Spinal cord (tissue), 10 donors: ENCODE results near the gene TMC2. TPM values are rescaled to one million over a fixed set of nuclear protein-coding genes. Genes with fewer than 3 reads are reported as not detected.
"Not testable (repeated sequence)": the region's sequence is repeated elsewhere in the genome, so short reads cannot be mapped to it uniquely, and the experiment has no call there.

Experiments
- DNase-seq, 6 donors: peaks; one replicate each; pipeline versions ENCODE4 v3.0.0 to v3.0.0-alpha.2; 2013 to 2015; ENCODE audit warnings: low spot score in 6 of 6, low read depth in 4 of 6
- H3K27ac ChIP-seq: one replicate; pipeline ENCODE4 v1.5.1; 2013; ENCODE audit warnings: low read depth, low read length, control low read depth
- H3K27me3 ChIP-seq: one replicate; pipeline ENCODE4 v1.6.1; 2013; ENCODE audit warnings: low read length; ENCODE audit not compliant: control insufficient read depth, insufficient read depth
- H3K36me3 ChIP-seq: one replicate; pipeline ENCODE4 v1.6.1; 2013; ENCODE audit warnings: low read length; ENCODE audit not compliant: control insufficient read depth, insufficient read depth
- H3K4me1 ChIP-seq: one replicate; pipeline ENCODE4 v1.6.1; 2013; ENCODE audit warnings: low read length; ENCODE audit not compliant: control insufficient read depth, insufficient read depth
- H3K4me3 ChIP-seq: one replicate; pipeline ENCODE4 v1.5.1; 2013; ENCODE audit warnings: low read depth, low read length, control low read depth
- H3K9me3 ChIP-seq: one replicate; pipeline ENCODE4 v1.6.1; 2013; ENCODE audit warnings: low read length; ENCODE audit not compliant: control insufficient read depth, insufficient read depth
- WGBS: methylation state at CpG from one replicate; pipeline ENCODE4 v1.1.5; 2013; ENCODE audit warnings: missing lambda C conversion rate; ENCODE audit not compliant: insufficient coverage; 5-methylcytosine and 5-hydroxymethylcytosine counted together
- polyA plus RNA-seq, 2 donors: library from polyadenylated mRNA; unstranded; fragments of 120-200 nt; gene quantifications; one replicate each; pipeline ENCODE4 v1.2.1, GENCODE V29; 2013; ENCODE audit not compliant: insufficient read length in 2 of 2
- total RNA-seq, 2 donors: library from RNA; depleted of rRNA in 1 of 2; stranded (reverse); fragments of 120-200 nt in 1 of 2; fragments of >200 nt in 1 of 2; gene quantifications; one replicate each; pipeline versions ENCODE4 v1.2.3 to v1.2.4, GENCODE V29; 2013 to 2014
- donor health status: healthy.

Gene TMC2
- total and polyA plus RNA-seq, 4 donors = 0.94 to 6.3 (median 2.3) TPM

DNA sequence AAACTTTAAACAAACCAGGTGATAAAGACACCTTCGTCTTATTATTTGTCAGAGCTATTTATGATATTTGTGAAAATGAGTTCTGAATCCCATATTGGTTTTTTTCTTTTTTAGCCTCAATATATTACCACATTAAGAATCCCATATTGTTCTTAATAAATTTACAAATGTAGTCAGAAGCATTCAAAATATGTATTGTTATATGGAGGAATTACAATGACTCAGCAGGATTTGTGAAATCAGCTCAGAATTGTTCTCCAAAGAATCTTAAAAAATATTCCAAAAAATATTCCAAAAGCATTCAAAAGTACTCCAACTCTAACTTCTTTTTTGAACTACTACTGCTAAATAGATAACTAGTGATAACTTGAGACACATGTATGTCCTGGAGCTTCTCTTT lies 21.2 kb upstream of the TMC2 start:
- H3K27ac ChIP-seq = no peak overlapping the region
- H3K36me3 ChIP-seq = no peaks in the 10 kb centered on the region

DNA sequence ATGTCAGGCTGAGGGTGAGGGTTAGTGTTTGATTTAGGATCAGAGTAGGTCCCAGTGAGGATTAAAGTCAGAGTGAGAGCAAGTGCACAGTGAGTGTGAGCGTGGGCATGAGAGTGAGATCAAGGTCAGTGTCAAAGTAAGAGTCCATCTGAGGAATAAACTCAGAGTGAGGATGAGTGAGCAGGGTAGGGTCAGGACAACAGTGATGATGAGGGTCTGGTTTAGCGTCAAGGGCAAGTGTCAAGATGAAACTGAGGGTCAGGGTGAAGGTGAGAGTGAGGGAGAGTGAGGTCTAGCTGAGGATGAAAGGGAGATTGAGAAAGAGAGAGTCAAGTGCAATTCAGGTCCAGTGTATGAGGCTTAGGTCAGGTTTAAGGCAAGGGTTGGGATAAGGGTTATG lies 20.0 kb upstream of the TMC2 start:
- Histone ChIP-seq H3K4me3 (no peak overlapping the region), H3K36me3 (no peaks in the 10 kb centered on the region), H3K27me3 (peaks cover 2% of the 10 kb centered on the region), H3K27ac (no peak overlapping the region), H3K9me3 (no peaks in the 10 kb centered on the region), H3K4me1 (no peaks in the 10 kb centered on the region)
- no peak for DNase-seq
- 65% methylated on average over 2 of the region's 2 CpGs for WGBS

More for the DNA sequence above, 21.2 kb upstream of the TMC2 start:
- H3K4me1 ChIP-seq = no peaks in the 10 kb centered on the region
- H3K27me3 ChIP-seq = peaks cover 2% of the 10 kb centered on the region
- H3K4me3 ChIP-seq = no peak overlapping the region
- WGBS = no CpG with 5 or more reads among the region's 1 CpG
- DNase-seq = no peak
- H3K9me3 ChIP-seq = no peaks in the 10 kb centered on the region

DNA sequence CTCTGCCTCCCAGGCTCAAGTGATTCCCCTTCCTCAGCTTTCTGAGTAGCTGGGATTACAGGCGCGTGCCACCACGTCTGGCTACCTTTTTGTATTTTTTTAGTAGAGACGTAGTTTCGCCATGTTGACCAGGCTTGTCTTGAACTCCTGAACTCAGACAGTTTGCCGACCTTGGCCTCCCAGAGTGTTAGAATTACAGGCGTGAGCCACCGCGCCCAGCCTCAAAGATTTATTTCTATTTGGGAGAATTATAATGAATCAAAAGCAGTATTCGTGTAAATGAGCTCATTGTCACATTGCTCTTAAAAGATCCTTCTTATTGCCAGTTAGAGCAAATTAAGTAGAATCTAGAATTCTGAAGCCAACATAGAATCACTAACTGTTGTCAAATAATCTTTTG lies 18.3 kb upstream of the TMC2 start:
- Histone ChIP-seq H3K36me3 (no peaks in the 10 kb centered on the region), H3K27me3 (peaks cover 2% of the 10 kb centered on the region), H3K9me3 (no peaks in the 10 kb centered on the region), H3K27ac (no peak overlapping the region), H3K4me1 (no peaks in the 10 kb centered on the region), H3K4me3 (no peak overlapping the region)
- WGBS = 77% methylated on average over 6 of the region's 10 CpGs
- DNase-seq = no peak

DNA sequence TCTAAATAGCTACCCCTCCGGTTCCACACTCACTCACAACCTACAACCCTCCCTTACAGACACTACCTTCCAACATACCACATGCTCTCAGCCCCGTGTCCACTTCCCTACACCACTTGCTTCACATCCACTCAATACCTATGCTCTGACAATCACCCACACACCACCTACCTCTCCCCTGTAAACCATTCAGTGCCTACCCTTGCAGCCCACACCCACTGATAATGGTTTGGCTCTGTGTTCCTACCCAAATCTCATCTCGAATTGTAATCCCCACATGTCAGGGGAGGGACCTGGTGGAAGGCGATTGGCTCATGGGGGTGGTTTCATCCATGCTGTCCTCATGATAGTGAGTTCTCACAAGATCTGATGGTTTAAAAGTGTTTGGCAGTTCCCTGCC lies 17.8 kb upstream of the TMC2 start:
- H3K9me3 ChIP-seq = no peaks in the 10 kb centered on the region
- no peak overlapping the region for H3K4me3 ChIP-seq
- WGBS = 70% methylated on average over 2 of the region's 4 CpGs
- H3K4me1 ChIP-seq = no peaks in the 10 kb centered on the region
- no peak for DNase-seq
- no peak overlapping the region for H3K27ac ChIP-seq
- no peaks in the 10 kb centered on the region for H3K36me3 ChIP-seq
- peaks cover 2% of the 10 kb centered on the region for H3K27me3 ChIP-seq

DNA sequence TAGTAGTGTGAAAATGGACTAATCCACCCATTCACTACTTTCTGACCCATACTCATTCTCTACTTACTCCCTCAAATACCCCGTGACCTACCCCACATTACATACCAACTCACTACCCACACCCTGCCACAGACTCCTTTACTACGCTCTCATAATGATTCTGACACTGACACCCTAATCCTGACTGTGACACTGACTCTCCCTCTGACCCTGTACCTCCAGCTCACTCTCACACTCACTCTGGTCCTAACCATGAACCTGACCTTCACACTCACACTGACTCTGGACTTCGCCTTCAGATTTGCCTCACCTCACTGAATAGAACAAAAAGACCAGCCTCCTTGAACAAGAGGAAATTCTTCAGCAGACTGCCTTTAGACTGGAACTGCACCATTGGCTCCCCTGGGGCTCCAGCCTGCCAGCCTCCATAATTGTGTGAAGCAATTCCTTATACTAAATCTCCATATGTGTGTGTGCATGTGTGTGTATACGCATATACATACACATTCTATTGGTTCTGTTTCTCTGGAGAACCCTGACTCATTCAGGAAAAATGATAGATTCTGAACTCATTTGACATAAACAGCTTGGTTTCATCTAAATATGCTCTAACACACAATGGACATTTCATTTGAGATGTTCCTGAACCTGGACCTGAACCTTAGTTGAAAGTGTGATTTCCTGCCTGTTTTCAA lies 17.1 kb upstream of the TMC2 start:
- Histone ChIP-seq H3K4me1 (peaks cover 5% of the 10 kb centered on the region), H3K27me3 (peaks cover 2% of the 10 kb centered on the region), H3K27ac (no peak overlapping the region), H3K4me3 (no peak overlapping the region), H3K9me3 (no peaks in the 10 kb centered on the region), H3K36me3 (no peaks in the 10 kb centered on the region)
- DNase-seq = no peak
- WGBS = 95% methylated on average over 3 of the region's 4 CpGs

DNA sequence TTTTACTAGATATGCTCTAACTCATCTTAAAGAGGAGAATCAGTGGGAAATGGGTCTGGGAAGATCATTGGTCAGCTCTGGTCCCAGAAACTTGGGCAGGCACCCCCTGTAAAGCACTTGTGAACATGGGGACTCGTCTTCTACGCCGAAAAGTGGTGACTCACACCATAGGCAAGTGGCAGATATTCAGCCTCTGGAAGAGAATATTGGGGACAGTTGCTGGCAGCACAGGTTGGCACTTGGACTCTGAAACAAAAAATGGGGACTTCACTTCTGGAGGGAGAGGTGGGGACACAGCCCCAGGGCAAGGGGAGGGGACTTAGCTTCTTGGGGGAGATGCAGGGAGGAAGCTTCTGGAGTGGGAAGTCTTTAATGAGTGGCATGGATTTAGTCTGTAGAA lies 15.8 kb upstream of the TMC2 start:
- peaks cover 16% of the 10 kb centered on the region for H3K4me1 ChIP-seq
- WGBS = 93% methylated on average over 3 of the region's 3 CpGs
- no peaks in the 10 kb centered on the region for H3K9me3 ChIP-seq
- no peaks in the 10 kb centered on the region for H3K36me3 ChIP-seq
- no peak for DNase-seq
- no peak overlapping the region for H3K4me3 ChIP-seq
- peaks cover 2% of the 10 kb centered on the region for H3K27me3 ChIP-seq
- no peak overlapping the region for H3K27ac ChIP-seq

DNA sequence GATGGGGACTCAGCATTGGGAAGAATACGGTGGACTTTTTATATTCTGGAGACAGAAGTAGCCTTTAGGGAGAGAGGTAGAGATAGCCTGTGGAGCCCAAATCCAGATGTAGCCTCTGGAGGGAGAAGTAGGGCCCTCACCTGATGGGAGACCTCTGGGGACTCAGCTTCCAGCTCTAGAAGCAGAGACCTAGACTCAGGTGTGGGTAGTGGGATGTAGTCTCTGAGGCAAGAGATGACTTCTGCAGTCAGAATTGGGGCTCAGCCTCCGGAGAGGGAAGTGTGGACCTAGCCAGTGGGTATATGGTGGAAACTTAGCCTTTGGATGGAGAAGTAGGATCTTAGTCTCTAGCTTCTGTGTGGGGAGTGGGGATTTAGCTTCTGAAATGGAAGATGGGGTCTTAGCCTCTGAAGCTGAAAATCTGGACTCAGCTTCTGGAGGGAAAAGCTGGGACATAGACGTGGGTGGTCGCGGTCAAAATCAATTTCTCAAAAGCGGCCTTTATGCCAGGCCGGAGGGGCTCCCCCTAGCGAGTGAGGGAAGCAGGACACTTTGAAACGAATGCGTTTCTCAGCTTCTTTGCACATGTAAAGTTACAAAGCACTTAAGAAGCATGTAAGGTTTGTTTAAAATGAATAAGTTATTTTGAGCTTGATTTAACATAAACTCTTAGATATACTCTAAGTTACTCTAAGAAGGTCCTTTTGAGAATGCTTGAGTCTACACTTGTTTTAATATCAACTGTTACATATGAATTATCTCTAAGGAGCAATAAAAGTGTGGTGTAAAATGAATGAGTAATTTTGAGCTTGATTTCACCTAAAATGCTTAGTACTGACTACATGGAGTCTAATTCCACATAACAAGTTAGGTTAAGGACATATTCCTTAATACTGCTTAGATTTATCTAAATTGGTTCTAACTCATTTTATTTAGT lies 14.7 kb upstream of the TMC2 start:
- peak in 2 of 6 donors; percentile 51 to 55 for DNase-seq
- H3K4me3 ChIP-seq = no peak overlapping the region
- WGBS = 80% methylated on average over 2 of the region's 10 CpGs

DNA sequence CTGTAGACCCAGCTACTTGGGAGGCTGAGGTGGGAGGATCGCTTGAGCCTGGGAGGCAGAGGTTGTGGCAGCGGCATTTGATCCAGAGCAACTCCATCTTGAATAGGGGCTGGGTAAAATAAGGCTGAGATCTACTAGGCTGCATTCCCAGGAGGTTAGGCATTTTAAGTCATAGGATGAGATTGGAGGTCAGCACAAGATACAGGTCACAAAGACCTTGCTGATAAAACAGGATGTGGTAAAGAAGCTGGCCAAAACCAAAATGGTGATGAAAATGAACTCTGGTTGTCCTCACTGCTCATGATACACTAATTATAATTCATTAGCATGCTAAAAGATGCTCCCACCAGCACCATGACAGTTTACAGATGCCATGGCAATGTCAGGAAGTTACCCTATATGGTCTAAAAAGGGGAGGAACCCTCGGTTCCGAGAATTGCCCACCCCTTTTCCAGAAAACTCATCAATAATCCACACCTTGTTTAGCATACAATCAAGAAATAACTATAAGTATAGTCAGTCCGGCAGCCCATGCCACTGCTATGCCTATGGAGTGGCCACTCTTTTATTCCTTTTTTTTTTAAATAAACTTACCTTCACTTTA lies 13.4 kb upstream of the TMC2 start:
- not testable (repeated sequence) for H3K9me3 ChIP-seq, H3K27me3 ChIP-seq, H3K36me3 ChIP-seq, H3K4me3 ChIP-seq, H3K27ac ChIP-seq, DNase-seq
- H3K4me1 ChIP-seq = peaks cover 16% of the 10 kb centered on the region
- WGBS = 85% methylated on average over 2 of the region's 5 CpGs

More for the DNA sequence above, 14.7 kb upstream of the TMC2 start:
- peaks cover 16% of the 10 kb centered on the region for H3K4me1 ChIP-seq
- no peaks in the 10 kb centered on the region for H3K27me3 ChIP-seq
- H3K27ac ChIP-seq = no peak overlapping the region
- H3K36me3 ChIP-seq = no peaks in the 10 kb centered on the region
- H3K9me3 ChIP-seq = no peaks in the 10 kb centered on the region

DNA sequence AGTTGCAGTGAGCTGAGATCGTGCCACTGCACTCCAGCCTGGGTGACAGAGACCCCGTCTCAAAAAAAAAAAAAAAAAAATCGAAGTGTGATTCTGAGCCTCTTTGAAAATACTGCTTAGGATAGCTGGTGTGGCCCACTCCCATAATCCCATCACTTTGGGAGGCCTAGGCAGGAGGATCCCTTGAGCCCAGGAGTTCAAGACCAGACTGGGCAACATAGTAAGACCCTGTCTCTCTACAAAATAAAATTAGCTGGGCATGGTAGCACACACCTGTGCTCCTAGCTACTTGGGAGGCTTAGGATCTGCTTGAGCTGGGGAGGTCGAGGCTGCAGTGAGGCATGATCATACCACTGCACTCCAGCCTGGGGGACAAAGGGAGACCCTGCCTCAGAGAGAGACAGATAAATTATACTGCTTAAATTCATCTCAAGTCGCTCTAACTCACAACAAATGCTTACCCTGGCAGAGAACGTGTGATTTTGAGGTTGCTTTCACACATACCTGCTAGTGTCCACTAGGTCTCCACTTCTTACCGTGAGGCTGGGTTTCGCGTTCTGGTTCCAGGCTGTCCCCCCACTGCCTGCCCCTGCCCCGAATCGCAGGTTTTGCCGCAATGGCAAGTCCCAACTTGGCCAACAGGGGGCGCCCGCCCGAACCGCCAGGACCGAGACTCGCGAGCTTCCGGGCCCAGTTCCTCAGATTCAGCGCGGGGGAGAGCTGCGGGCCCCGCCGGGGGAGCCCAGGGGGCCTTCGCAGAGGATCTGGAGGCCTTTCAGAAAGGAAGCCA lies 12.3 kb upstream of the TMC2 start:
- Histone ChIP-seq H3K4me3 (peak overlapping the region; percentile 81), H3K27ac (peak overlapping the region; percentile 75), H3K36me3 (no peaks in the 10 kb centered on the region), H3K9me3 (no peaks in the 10 kb centered on the region), H3K27me3 (no peaks in the 10 kb centered on the region), H3K4me1 (peaks cover 16% of the 10 kb centered on the region)
- peak in 5 of 6 donors; percentile 64 to 96 (median 73) for DNase-seq
- 9% methylated on average over 24 of the region's 26 CpGs for WGBS
